ENCODE data around the gene MMP14. TPM values are rescaled to one million over a fixed set of nuclear protein-coding genes. Genes with fewer than 3 reads are reported as not detected.

Gene MMP14
- total and polyA plus RNA-seq, 9 of the 15 experiments (the other 6 are each of a cell fraction or from before 2014, with no cell fraction given), result 0.36 to 5.8 (median 1.3) TPM; not detected in 2

- TF ChIP-seq GTF2E2 (tag; IDR thresholded peaks at IDR 0.05), result peak; percentile 55; the same call in 1 of the 2 replicates
- TF ChIP-seq RB1 (IDR thresholded peaks at IDR 0.05; ENCODE audit: low read depth), result no peak; the same call in 1 of the 2 replicates
- TF ChIP-seq CBX8 (IDR thresholded peaks at IDR 0.05; ENCODE audit: borderline replicate concordance, extremely low read depth, low read depth, low read length, poor library complexity, severe bottlenecking), result no peak
- peak; percentile 51; the same call in 1 of the 2 replicates for TF ChIP-seq ZNF589 (CRISPR knock-in tag; IDR thresholded peaks at IDR 0.05; ENCODE audit: low read depth)
- peak; percentile 62; the same call in 1 of the 2 replicates for TF ChIP-seq LCOR (CRISPR knock-in tag; IDR thresholded peaks at IDR 0.05)
- peak; percentile 30; the same call in 1 of the 2 replicates for TF ChIP-seq ARID4B (CRISPR knock-in tag; IDR thresholded peaks at IDR 0.05)
- TF ChIP-seq HNRNPUL1 (IDR thresholded peaks at IDR 0.05; ENCODE audit: low read length), result no peak
- TF ChIP-seq E2F1 (CRISPR knock-in tag; IDR thresholded peaks at IDR 0.05), result peak; percentile 76; the same call in 1 of the 2 replicates
- TF ChIP-seq RNF2 (IDR thresholded peaks at IDR 0.05), result peak; percentile 72
- no peak for TF ChIP-seq EP300 (IDR thresholded peaks at IDR 0.05; ENCODE audit: low read length)
- 0 out of 4 replicates have a peak, but pooled peaks of 1 of the 2 experiments have one; percentile 8 for TF ChIP-seq NRF1 (conservative IDR thresholded peaks at IDR 0.05 in 1 of 2, IDR thresholded peaks at IDR 0.05 in 1 of 2)
- TF ChIP-seq MNT (conservative IDR thresholded peaks at IDR 0.05), result peak; percentile 45 to 64; a peak in 3 of 4 replicates
- TF ChIP-seq KAT7 (CRISPR knock-in tag; IDR thresholded peaks at IDR 0.05; ENCODE audit: borderline replicate concordance), result peak; percentile 64; the same call in 1 of the 2 replicates
- 0 out of 2 replicates have a peak, but pooled peaks have one; percentile 34 for TF ChIP-seq ZNF41 (CRISPR knock-in tag; conservative IDR thresholded peaks at IDR 0.05)
- TF ChIP-seq ZNF12 (CRISPR knock-in tag; IDR thresholded peaks at IDR 0.05), result 0 out of 2 replicates have a peak, but pooled peaks have one; percentile 25
- peak; percentile 78 for TF ChIP-seq ZNF431 (CRISPR knock-in tag; IDR thresholded peaks at IDR 0.05)
- TF ChIP-seq PML (IDR thresholded peaks at IDR 0.05; ENCODE audit: low read length), result peak; percentile 55; the same call in 1 of the 2 replicates
- TF ChIP-seq ETV1 (tag; conservative IDR thresholded peaks at IDR 0.05; ENCODE audit: low read depth), result no peak
- no peak for TF ChIP-seq TOE1 (IDR thresholded peaks at IDR 0.05; ENCODE audit: borderline replicate concordance)
- TF ChIP-seq TOE1 (CRISPR knock-in tag; IDR thresholded peaks at IDR 0.05; ENCODE audit: borderline replicate concordance, low read depth), result 0 out of 2 replicates have a peak, but pooled peaks have one; percentile 34
Observed at GRCh38 chr14:22886500-22887259, 50.3 kb downstream of the MMP14 start (continued).

Data from K562 (cell line).